ENCODE measurements around the gene DHRS9.

Gene DHRS9

DNA sequence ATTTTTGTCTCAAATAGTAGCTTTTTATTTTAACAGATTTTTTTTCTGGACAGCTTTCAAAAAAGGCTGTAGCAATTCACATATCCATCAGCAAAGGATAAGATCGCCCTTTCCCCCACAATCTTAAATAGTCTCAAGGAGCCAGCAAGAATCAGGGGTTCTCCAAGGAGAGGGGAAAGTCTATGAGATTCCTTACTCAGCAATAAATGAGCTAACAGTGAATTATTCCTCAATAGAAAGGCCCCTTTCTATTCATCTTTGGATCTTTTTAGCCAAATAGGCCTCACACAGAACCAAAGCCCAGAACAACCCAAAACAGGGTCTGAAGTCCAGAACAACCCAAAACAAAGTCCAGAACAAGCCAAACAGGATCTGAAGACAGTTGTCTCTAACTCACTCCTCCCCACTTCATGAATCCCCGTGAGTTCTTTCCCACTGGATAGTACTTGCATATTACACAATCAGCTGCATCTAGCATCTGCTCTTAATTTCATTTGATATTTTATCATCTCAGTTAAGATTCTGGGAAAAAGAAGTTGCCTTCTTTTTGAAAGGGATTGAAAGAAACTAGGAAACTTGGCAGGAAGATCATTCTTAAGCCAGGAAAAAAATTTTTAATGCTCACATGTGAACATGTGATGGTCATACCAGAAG, 3.4 kb upstream of the DHRS9 start:
- no peak overlapping the region for H3K4me3 ChIP-seq (ENCODE audit: low read depth, low read length)
- TF ChIP-seq, protein P1, sequence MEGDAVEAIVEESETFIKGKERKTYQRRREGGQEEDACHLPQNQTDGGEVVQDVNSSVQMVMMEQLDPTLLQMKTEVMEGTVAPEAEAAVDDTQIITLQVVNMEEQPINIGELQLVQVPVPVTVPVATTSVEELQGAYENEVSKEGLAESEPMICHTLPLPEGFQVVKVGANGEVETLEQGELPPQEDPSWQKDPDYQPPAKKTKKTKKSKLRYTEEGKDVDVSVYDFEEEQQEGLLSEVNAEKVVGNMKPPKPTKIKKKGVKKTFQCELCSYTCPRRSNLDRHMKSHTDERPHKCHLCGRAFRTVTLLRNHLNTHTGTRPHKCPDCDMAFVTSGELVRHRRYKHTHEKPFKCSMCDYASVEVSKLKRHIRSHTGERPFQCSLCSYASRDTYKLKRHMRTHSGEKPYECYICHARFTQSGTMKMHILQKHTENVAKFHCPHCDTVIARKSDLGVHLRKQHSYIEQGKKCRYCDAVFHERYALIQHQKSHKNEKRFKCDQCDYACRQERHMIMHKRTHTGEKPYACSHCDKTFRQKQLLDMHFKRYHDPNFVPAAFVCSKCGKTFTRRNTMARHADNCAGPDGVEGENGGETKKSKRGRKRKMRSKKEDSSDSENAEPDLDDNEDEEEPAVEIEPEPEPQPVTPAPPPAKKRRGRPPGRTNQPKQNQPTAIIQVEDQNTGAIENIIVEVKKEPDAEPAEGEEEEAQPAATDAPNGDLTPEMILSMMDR (IDR thresholded peaks at IDR 0.05; ENCODE audit: low read depth, low read length, missing control alignments): no peak
- DNase-seq (ENCODE audit: low read depth): no peak

DNA sequence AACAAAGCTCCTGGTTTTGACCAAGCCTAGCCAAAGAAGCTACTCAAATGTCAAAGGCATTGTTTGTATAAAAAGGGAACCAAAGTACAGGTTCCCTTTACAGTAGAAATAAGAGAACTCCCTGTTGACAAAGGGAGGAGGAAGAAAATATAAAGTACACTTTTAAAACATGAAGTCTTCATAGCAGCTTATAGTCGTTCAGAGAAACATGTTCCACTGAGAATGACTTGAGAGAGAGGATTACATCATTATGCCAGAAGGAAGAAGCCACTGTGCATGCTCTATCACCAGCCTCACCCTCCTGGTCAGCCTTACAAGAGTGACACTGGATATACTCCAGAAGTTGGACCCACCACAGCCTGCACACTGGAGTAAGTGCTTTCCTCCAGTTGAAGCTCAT, 2.5 kb upstream of the DHRS9 start:
- H3K4me3 ChIP-seq (ENCODE audit: low read depth, low read length): no peak overlapping the region
- TF ChIP-seq, protein P1 (IDR thresholded peaks at IDR 0.05; ENCODE audit: low read depth, low read length, missing control alignments): no peak
- no peak for DNase-seq (ENCODE audit: low read depth)

- TF ChIP-seq, protein P1 (IDR thresholded peaks at IDR 0.05; ENCODE audit: low read depth, low read length, missing control alignments): no peak
- no peak overlapping the region for H3K4me3 ChIP-seq (ENCODE audit: low read depth, low read length)
- DNase-seq (ENCODE audit: low read depth): no peak
These were observed 470 bp downstream of the DHRS9 start for GRCh38 chr2:169069833-169070232.

DNA sequence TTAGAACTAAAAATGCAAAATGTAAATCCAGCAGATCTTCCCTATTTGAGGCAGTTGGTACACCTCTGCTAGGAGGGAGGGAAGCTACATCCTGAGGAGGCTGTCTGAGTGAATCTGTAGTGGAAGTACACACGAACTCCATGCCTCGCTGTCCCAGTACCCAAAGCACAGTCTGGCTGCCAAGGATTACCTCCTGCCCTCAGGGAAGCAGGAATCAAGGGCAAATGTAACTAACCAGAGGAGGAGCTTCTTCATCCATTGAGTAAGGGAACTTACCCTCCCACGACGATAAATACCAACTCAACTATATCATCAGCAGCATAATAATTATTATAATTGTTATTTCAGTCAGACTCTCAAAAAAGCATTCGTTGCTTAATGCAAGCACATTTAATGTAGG, 2.1 kb downstream of the DHRS9 start:
- no peak for DNase-seq (ENCODE audit: low read depth)
- TF ChIP-seq, protein P1 (IDR thresholded peaks at IDR 0.05; ENCODE audit: low read depth, low read length, missing control alignments): no peak
- H3K4me3 ChIP-seq (ENCODE audit: low read depth, low read length): no peak overlapping the region

DNA sequence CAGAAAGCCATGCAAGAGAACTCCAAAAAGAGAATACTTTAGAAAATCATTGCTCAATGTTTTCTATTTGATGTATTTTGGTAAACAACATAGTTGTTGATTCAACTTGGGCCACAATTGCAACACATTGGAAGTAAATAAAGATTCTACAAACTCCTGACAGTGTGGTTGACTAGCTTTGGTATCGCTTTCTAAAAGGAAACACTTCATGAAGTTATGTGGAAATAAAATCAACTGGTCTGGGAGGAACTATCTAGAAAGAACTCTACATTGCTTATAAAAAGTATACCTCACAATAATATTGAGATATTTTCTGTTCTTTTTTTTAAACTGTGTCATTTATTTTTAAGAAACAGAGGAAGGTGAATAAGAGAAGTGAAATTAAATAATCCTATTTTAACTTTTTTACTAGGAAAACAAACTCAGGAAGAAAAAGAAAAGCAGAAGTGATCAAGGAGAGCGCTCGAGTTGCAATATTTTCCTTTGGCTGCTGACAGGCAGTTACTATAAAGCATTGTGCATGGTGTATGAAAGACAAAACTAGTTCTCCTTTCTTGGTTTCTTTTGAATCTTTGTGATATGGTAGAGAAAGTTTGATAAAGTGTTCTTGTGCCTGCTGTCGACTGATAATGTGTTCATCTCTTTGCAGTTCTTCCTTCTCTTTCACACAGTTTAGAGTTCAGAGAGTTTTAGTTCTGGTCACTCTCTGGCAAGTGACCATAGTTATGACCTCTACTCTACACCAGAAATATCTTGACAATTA, 3.0 kb downstream of the DHRS9 start:
- no peak for DNase-seq (ENCODE audit: low read depth)
- H3K4me3 ChIP-seq (ENCODE audit: low read depth, low read length): no peak overlapping the region

GRCh38 chr2:169073211-169073962, 4.0 kb downstream of the DHRS9 start:
- TF ChIP-seq, protein P1 (IDR thresholded peaks at IDR 0.05; ENCODE audit: low read depth, low read length, missing control alignments): no peak
- no peak overlapping the region for H3K4me3 ChIP-seq (ENCODE audit: low read depth, low read length)
- DNase-seq (ENCODE audit: low read depth): no peak

More for the DNA sequence above, 3.0 kb downstream of the DHRS9 start:
- TF ChIP-seq, protein P1 (IDR thresholded peaks at IDR 0.05; ENCODE audit: low read depth, low read length, missing control alignments): no peak
